ENCODE data around the gene PFKP. TPM values are rescaled to one million over a fixed set of nuclear protein-coding genes. Genes with fewer than 3 reads are reported as not detected.

PFKP gene
- total RNA-seq, 4 donors from 2014 or later: 22.2 to 83.9 (median 34.0) TPM

GRCh38 chr10:3152566-3152935 lies 85.2 kb downstream of the PFKP start:
- no peak for DNase-seq (ENCODE audit: low spot score)
- no peak for ATAC-seq (ENCODE audit: low FRiP score)
- no peak for TF ChIP-seq CTCF (IDR thresholded peaks at IDR 0.05)

GRCh38 chr10:3154666-3155065 lies 87.3 kb downstream of the PFKP start:
- ATAC-seq (ENCODE audit: low FRiP score): no peak
- no peak for TF ChIP-seq CTCF (IDR thresholded peaks at IDR 0.05)
- no peak for DNase-seq (ENCODE audit: low spot score)

- ATAC-seq (ENCODE audit: low FRiP score) (no peak), DNase-seq (ENCODE audit: low spot score) (no peak)
- no peak for TF ChIP-seq CTCF (IDR thresholded peaks at IDR 0.05)
These were observed 91.8 kb downstream of the PFKP start for GRCh38 chr10:3159152-3159551.

GRCh38 chr10:3162533-3162932 lies 95.2 kb downstream of the PFKP start:
- DNase-seq (ENCODE audit: low spot score): no peak
- no peak for ATAC-seq (ENCODE audit: low FRiP score)
- TF ChIP-seq CTCF (IDR thresholded peaks at IDR 0.05): no peak

GRCh38 chr10:3163879-3164278 lies 96.5 kb downstream of the PFKP start:
- ATAC-seq (ENCODE audit: low FRiP score) (no peak), DNase-seq (ENCODE audit: low spot score) (no peak)
- TF ChIP-seq CTCF (IDR thresholded peaks at IDR 0.05): no peak

GRCh38 chr10:3165196-3165595 lies 97.8 kb downstream of the PFKP start:
- TF ChIP-seq CTCF (IDR thresholded peaks at IDR 0.05): no peak
- ATAC-seq (ENCODE audit: low FRiP score): no peak
- no peak for DNase-seq (ENCODE audit: low spot score)

- ATAC-seq (ENCODE audit: low FRiP score): no peak
- no peak for DNase-seq (ENCODE audit: low spot score)
- TF ChIP-seq CTCF (IDR thresholded peaks at IDR 0.05): no peak
These were observed 99.3 kb downstream of the PFKP start for GRCh38 chr10:3166496-3167290.

All from omental fat pad (tissue), 4 donors.